ENCODE results near the gene RIN2.
"Not testable (repeated sequence)": the region's sequence is repeated elsewhere in the genome, so short reads cannot be mapped to it uniquely, and the experiment has no call there.

RIN2 gene

GRCh38 chr20:19793716-19794115, 35.7 kb downstream of the RIN2 start:
- no peak for DNase-seq

GRCh38 chr20:19794941-19795340, 36.9 kb downstream of the RIN2 start:
- no peak for DNase-seq

GRCh38 chr20:19799325-19799724, 41.3 kb downstream of the RIN2 start:
- no peak for DNase-seq

DNA sequence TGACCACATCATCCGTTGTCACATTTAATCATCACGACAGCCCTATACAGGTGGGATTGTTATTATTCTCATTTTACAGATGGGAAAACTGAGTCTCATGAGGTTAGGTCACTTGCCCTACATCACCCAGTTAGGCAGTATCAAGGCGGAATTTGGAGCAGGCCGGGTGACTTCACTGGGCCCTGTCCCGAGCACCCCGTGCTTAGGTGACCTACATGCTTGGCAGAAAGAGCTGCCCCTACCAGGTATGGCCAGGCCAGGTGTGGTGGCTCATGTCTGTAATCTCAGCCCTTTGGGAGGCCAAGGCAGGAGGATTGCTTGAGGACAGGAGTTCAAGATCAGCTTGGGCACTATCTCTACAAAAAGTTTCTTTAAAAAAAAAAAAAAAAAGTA, 44.0 kb downstream of the RIN2 start:
- DNase-seq: no peak

- no peak for DNase-seq
These were observed 44.6 kb downstream of the RIN2 start for GRCh38 chr20:19802492-19803158.

GRCh38 chr20:19806276-19806675, 48.2 kb downstream of the RIN2 start:
- not testable (repeated sequence) for DNase-seq

DNA sequence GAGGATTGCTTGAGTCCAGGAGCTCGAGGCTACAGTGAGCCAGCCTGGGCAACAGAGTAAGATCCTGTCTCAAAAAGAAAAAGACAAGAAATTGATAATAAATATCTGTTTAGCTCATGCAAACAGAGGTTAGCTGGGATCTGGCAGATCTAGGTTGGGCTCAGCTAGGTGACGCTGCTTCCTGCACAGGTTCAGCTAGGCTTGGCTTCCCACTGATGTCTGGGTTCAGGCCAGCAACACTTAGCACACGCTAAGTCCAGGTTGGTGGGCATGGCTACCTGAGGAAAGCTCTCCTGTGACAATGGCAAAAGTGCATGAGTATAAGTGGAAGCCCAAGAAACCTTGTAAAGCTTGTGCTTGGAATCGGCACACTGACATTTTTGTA, 48.7 kb downstream of the RIN2 start:
- DNase-seq: no peak

GRCh38 chr20:19807191-19807945, 49.3 kb downstream of the RIN2 start:
- DNase-seq: no peak

All from stimulated activated CD4-positive, alpha-beta T cell treated with anti-CD3 and anti-CD28 coated beads, Interleukin-4, amount 100 ng/mL, for 24 hours (primary cell).